H9 (cell line): Measurements from ENCODE around the gene GALNT7. TPM values are rescaled to one million over a fixed set of nuclear protein-coding genes. Genes with fewer than 3 reads are reported as not detected.

Source experiments
- DNase-seq: peaks from one replicate; pipeline ENCODE4 v3.0.0-alpha.2; 2017
- H2AFZ ChIP-seq: one replicate; pipeline ENCODE4 v1.6.1; 2013; ENCODE audit warnings: mild to moderate bottlenecking, low read length, control low read depth, moderate library complexity
- H2AK5ac ChIP-seq: 2 replicates; pipeline ENCODE4 v1.6.1; 2013; ENCODE audit warnings: low read length, control low read depth, mixed read lengths; ENCODE audit not compliant: insufficient read length
- H2BK120ac ChIP-seq: one replicate; pipeline ENCODE4 v1.6.1; 2013; ENCODE audit warnings: low read depth, mild to moderate bottlenecking, low read length, control low read depth, inconsistent platforms; ENCODE audit not compliant: poor library complexity, severe bottlenecking
- H2BK12ac ChIP-seq: 2 replicates; pipeline ENCODE4 v1.6.1; 2013; ENCODE audit warnings: low read length, control low read depth, mixed read lengths, low read depth; ENCODE audit not compliant: insufficient read length
- H2BK15ac ChIP-seq: 2 replicates; pipeline ENCODE4 v1.6.1; 2013; ENCODE audit warnings: low read depth, low read length, control low read depth
- H2BK20ac ChIP-seq: one replicate; pipeline ENCODE4 v1.6.1; 2013; ENCODE audit warnings: low read depth, mild to moderate bottlenecking, low read length, control low read depth, inconsistent platforms; ENCODE audit not compliant: poor library complexity, severe bottlenecking
- H2BK5ac ChIP-seq: 2 replicates; pipeline ENCODE4 v1.6.1; 2013; ENCODE audit warnings: low read length, control low read depth, mixed read lengths; ENCODE audit not compliant: insufficient read length
- H3K14ac ChIP-seq: 2 replicates; pipeline ENCODE4 v1.6.1; 2013; ENCODE audit warnings: low read length, control low read depth; ENCODE audit not compliant: insufficient read depth
- H3K18ac ChIP-seq: 2 replicates; pipeline ENCODE4 v1.6.1; 2013; ENCODE audit warnings: low read depth, mild to moderate bottlenecking, mixed read lengths, low read length, control low read depth; ENCODE audit not compliant: insufficient read length
- H3K23ac ChIP-seq: 2 replicates; pipeline ENCODE4 v1.6.1; 2013; ENCODE audit warnings: low read length, control low read depth, mixed read lengths, low read depth; ENCODE audit not compliant: insufficient read length
- H3K23me2 ChIP-seq: 2 replicates; pipeline ENCODE4 v1.6.1; 2013; ENCODE audit warnings: low read depth, mild to moderate bottlenecking, mixed read lengths, low read length, control low read depth; ENCODE audit not compliant: insufficient read length, poor library complexity, severe bottlenecking
- H3K27ac ChIP-seq: 2 replicates; pipeline ENCODE4 v1.5.1; 2013; ENCODE audit warnings: low read length, control low read depth, mixed read lengths, low read depth; ENCODE audit not compliant: insufficient read length
- H3K27me3 ChIP-seq: 2 replicates; pipeline ENCODE4 v1.6.1; 2013; ENCODE audit warnings: low read length, control low read depth, inconsistent platforms; ENCODE audit not compliant: insufficient read depth
- H3K4ac ChIP-seq: 2 replicates; pipeline ENCODE4 v1.6.1; 2013; ENCODE audit warnings: low read depth, mild to moderate bottlenecking, control low read depth, inconsistent platforms, low read length, moderate library complexity
- H3K4me1 ChIP-seq: 2 replicates; pipeline ENCODE4 v1.6.1; 2013; ENCODE audit warnings: low read length, control low read depth, inconsistent platforms; ENCODE audit not compliant: insufficient read depth
- H3K4me2 ChIP-seq: 2 replicates; pipeline ENCODE4 v1.6.1; 2013; ENCODE audit warnings: low read length, control low read depth, mixed read lengths; ENCODE audit not compliant: insufficient read length, insufficient read depth
- H3K56ac ChIP-seq: 2 replicates; pipeline ENCODE4 v1.6.1; 2013; ENCODE audit warnings: low read depth, mild to moderate bottlenecking, mixed read lengths, low read length, control low read depth; ENCODE audit not compliant: insufficient read length
- H3K79me1 ChIP-seq: 2 replicates; pipeline ENCODE4 v1.6.1; 2013; ENCODE audit warnings: low read depth, mild to moderate bottlenecking, moderate library complexity, low read length, control low read depth, inconsistent platforms; ENCODE audit not compliant: insufficient read depth, poor library complexity, severe bottlenecking
- H3K79me2 ChIP-seq: 2 replicates; pipeline ENCODE4 v1.6.1; 2013; ENCODE audit warnings: low read length, control low read depth, inconsistent platforms; ENCODE audit not compliant: insufficient read depth
- H3K9ac ChIP-seq: 2 replicates; pipeline ENCODE4 v1.6.1; 2013; ENCODE audit warnings: low read length, control low read depth, mixed read lengths; ENCODE audit not compliant: insufficient read length; ENCODE audit errors: extremely low read depth
- H3K9me3 ChIP-seq: one replicate; pipeline ENCODE4 v1.6.1; 2013; ENCODE audit warnings: low read depth, low read length, inconsistent platforms; ENCODE audit not compliant: control insufficient read depth
- H3T11ph ChIP-seq: one replicate; pipeline ENCODE4 v1.6.1; 2013; ENCODE audit warnings: mild to moderate bottlenecking, low read length, control low read depth, inconsistent platforms
- H4K20me1 ChIP-seq: one replicate; pipeline ENCODE4 v1.6.1; 2013; ENCODE audit not compliant: control insufficient read depth, insufficient read length, insufficient read depth
- H4K5ac ChIP-seq: 2 replicates; pipeline ENCODE4 v1.6.1; 2013; ENCODE audit warnings: low read depth, mild to moderate bottlenecking, mixed read lengths, low read length, control low read depth; ENCODE audit not compliant: insufficient read length
- H4K8ac ChIP-seq: replicated peaks from 2 replicates; pipeline ENCODE4 v1.6.1; 2013; ENCODE audit warnings: low read length, control low read depth, mixed read lengths, low read depth; ENCODE audit not compliant: insufficient read length
- H4K91ac ChIP-seq: 2 replicates; pipeline ENCODE4 v1.6.1; 2013; ENCODE audit warnings: low read depth, mild to moderate bottlenecking, moderate library complexity, mixed read lengths, low read length, control low read depth; ENCODE audit not compliant: insufficient read length
- H3K27ac Mint-ChIP-seq, 3 experiments: 2 replicates in 2 of 3; 3 replicates in 1 of 3; pipeline ENCODE4 v1.8.0; 2020 to 2021; ENCODE audit warnings: mixed read lengths in 3 of 3, mild to moderate bottlenecking in 1 of 3, moderate library complexity in 1 of 3
- H3K27me3 Mint-ChIP-seq: 2 replicates; pipeline ENCODE4 v1.8.0; 2021; ENCODE audit warnings: low read depth, mild to moderate bottlenecking, moderate library complexity, mixed read lengths
- H3K36me3 Mint-ChIP-seq, 3 experiments: 2 replicates in 2 of 3; 3 replicates in 1 of 3; pipeline ENCODE4 v1.8.0; 2020 to 2021; ENCODE audit warnings: low read depth in 3 of 3, mixed read lengths in 3 of 3; ENCODE audit not compliant: insufficient read depth in 1 of 3
- H3K4me1 Mint-ChIP-seq, 2 experiments: 2 replicates each; pipeline ENCODE4 v1.8.0; 2020; ENCODE audit warnings: mixed read lengths in 2 of 2
- H3K4me3 Mint-ChIP-seq, 2 experiments: 2 replicates in 1 of 2; 3 replicates in 1 of 2; pipeline ENCODE4 v1.8.0; 2020 to 2021; ENCODE audit warnings: mild to moderate bottlenecking in 2 of 2, mixed read lengths in 2 of 2, moderate library complexity in 1 of 2
- H3K9me3 Mint-ChIP-seq, 2 experiments: 2 replicates in 1 of 2; 3 replicates in 1 of 2; pipeline ENCODE4 v1.8.0; 2020; ENCODE audit warnings: mild to moderate bottlenecking in 2 of 2, mixed read lengths in 2 of 2, moderate library complexity in 1 of 2
- WGBS: extraction: QIAGEN DNeasy Blood & Tissue Kit; methylation state at CpG from one replicate; pipeline ENCODE4 v1.1.7; 2013; ENCODE audit warnings: missing lambda C conversion rate, low lambda C conversion rate, mixed read lengths; ENCODE audit not compliant: insufficient read length; ENCODE audit errors: extremely low coverage; 5-methylcytosine and 5-hydroxymethylcytosine counted together
- total RNA-seq: library from RNA; stranded (reverse); gene quantifications from 2 replicates; pipeline ENCODE4 v1.2.1, GENCODE V29; 2021
- TF ChIP-seq, protein P1 (sequence below): fragments of 200-600 bp; sonication (generic); conservative IDR thresholded peaks from 3 replicates; pipeline ENCODE4 v1.8.0; 2021; ENCODE audit warnings: antibody characterized with exemption, mild to moderate bottlenecking

The GALNT7 gene
- total RNA-seq, 1 experiment from 2014 or later: 57.3 TPM

DNA sequence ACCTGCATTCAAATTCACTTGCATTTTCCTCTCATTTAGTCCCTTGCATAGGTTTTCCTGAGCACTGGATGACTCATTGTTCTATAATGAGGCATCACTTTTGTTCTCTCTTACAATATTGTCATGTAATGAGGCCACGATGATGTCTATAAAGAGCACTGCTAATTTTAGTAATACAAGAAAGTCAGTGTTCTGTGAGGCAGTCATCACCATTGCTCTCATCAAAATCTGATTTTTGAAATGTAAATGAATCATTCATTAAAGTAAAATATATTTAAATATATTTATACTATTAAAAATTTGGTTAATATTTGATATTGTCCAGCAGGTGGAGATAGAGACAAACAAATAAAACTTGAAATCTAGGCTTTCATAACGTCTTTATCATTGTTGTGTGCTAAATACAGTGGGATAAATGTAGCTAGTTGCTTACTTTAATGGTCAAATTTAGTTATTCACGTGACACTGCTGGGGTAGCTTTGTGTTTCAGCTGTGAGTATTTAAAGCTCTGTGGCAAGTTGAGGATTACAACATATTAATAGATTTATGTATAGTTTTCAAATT, 150.1 kb downstream of the GALNT7 start:
- H2BK5ac ChIP-seq: no peak overlapping the region
- no peak overlapping the region for H2BK12ac ChIP-seq
- no peak overlapping the region for H3K9ac ChIP-seq
- no peaks in the 10 kb centered on the region for H3K23me2 ChIP-seq
- Mint-ChIP-seq H3K27me3 (no peaks in the 10 kb centered on the region), H3K9me3 (no peaks in the 10 kb centered on the region), H3K4me1 (peaks cover 18 to 24% of the 10 kb centered on the region in 2 experiments), H3K27ac (no peak overlapping the region), H3K4me3 (no peak overlapping the region), H3K36me3 (peaks cover 6 to 21% (median 14%) of the 10 kb centered on the region in 3 experiments; a peak in 6 of 7 replicates)
- H2AK5ac ChIP-seq: no peak overlapping the region
- no peak overlapping the region for H3K14ac ChIP-seq
- no peak overlapping the region for H2BK15ac ChIP-seq
- H3K56ac ChIP-seq: no peak overlapping the region
- no peak overlapping the region for H4K5ac ChIP-seq
- DNase-seq: no peak
- TF ChIP-seq, protein P1, sequence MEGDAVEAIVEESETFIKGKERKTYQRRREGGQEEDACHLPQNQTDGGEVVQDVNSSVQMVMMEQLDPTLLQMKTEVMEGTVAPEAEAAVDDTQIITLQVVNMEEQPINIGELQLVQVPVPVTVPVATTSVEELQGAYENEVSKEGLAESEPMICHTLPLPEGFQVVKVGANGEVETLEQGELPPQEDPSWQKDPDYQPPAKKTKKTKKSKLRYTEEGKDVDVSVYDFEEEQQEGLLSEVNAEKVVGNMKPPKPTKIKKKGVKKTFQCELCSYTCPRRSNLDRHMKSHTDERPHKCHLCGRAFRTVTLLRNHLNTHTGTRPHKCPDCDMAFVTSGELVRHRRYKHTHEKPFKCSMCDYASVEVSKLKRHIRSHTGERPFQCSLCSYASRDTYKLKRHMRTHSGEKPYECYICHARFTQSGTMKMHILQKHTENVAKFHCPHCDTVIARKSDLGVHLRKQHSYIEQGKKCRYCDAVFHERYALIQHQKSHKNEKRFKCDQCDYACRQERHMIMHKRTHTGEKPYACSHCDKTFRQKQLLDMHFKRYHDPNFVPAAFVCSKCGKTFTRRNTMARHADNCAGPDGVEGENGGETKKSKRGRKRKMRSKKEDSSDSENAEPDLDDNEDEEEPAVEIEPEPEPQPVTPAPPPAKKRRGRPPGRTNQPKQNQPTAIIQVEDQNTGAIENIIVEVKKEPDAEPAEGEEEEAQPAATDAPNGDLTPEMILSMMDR: peak; percentile 59
- H3K9me3 ChIP-seq: no peaks in the 10 kb centered on the region
- H2BK20ac ChIP-seq: no peak overlapping the region
- H3K4me1 ChIP-seq: 0 out of 2 replicates have a peak, but pooled peaks cover 2% of the 10 kb centered on the region
- H4K91ac ChIP-seq: no peak overlapping the region
- no peak overlapping the region for H4K8ac ChIP-seq
- H4K20me1 ChIP-seq: no peaks in the 10 kb centered on the region
- no peaks in the 10 kb centered on the region for H3K27me3 ChIP-seq
- H3K79me1 ChIP-seq: no peaks in the 10 kb centered on the region
- H2AFZ ChIP-seq: no peak overlapping the region
- no peak overlapping the region for H2BK120ac ChIP-seq
- no peak overlapping the region for H3K18ac ChIP-seq
- H3T11ph ChIP-seq: no peak overlapping the region
- H3K4ac ChIP-seq: no peak overlapping the region
- H3K27ac ChIP-seq: no peak overlapping the region
- WGBS: no CpG with 5 or more reads among the region's 3 CpGs
- no peak overlapping the region for H3K23ac ChIP-seq
- 0 out of 2 replicates have a peak, but pooled peaks cover 2% of the 10 kb centered on the region for H3K79me2 ChIP-seq
- H3K4me2 ChIP-seq: peak overlapping the region; percentile 6
